Immature natural killer cell (primary cell): ENCODE data around the gene NTN4. TPM values are rescaled to one million over a fixed set of nuclear protein-coding genes. Genes with fewer than 3 reads are reported as not detected.
A peak's percentile ranks its signal among the peaks of the same experiment; 100 is the strongest.
"Not testable (repeated sequence)": the region's sequence is repeated elsewhere in the genome, so short reads cannot be mapped to it uniquely, and the experiment has no call there.

ENCODE experiments used
- DNase-seq, 3 donors: peaks; one replicate each; pipeline ENCODE4 v3.0.0; 2022; ENCODE audit warnings: mixed read lengths in 1 of 3
- H3K27ac Mint-ChIP-seq, 6 donors: one replicate each; pipeline ENCODE4 v1.8.0; 2020; ENCODE audit warnings: mixed read lengths in 6 of 6, mild to moderate bottlenecking in 5 of 6, inconsistent platforms in 4 of 6, moderate library complexity in 3 of 6
- H3K27me3 Mint-ChIP-seq, 3 donors: one replicate each; pipeline ENCODE4 v1.8.0; 2020 to 2021; ENCODE audit warnings: low read depth in 3 of 3, mild to moderate bottlenecking in 3 of 3, mixed read lengths in 3 of 3, moderate library complexity in 3 of 3, inconsistent platforms in 1 of 3
- H3K36me3 Mint-ChIP-seq, 3 donors: one replicate each; pipeline ENCODE4 v1.8.0; 2020; ENCODE audit warnings: mixed read lengths in 3 of 3, inconsistent platforms in 2 of 3, mild to moderate bottlenecking in 2 of 3
- H3K4me1 Mint-ChIP-seq, 2 donors: one replicate each; pipeline ENCODE4 v1.8.0; 2020; ENCODE audit warnings: inconsistent platforms in 2 of 2, mild to moderate bottlenecking in 2 of 2, mixed read lengths in 2 of 2, moderate library complexity in 1 of 2
- H3K4me3 Mint-ChIP-seq, 5 donors: one replicate each; pipeline ENCODE4 v1.8.0; 2020; ENCODE audit warnings: mild to moderate bottlenecking in 5 of 5, mixed read lengths in 5 of 5, inconsistent platforms in 3 of 5, moderate library complexity in 3 of 5
- H3K9me3 Mint-ChIP-seq, 6 donors: one replicate each; pipeline ENCODE4 v1.8.0; 2020; ENCODE audit warnings: mild to moderate bottlenecking in 6 of 6, mixed read lengths in 6 of 6, inconsistent platforms in 4 of 6, moderate library complexity in 3 of 6
- polyA plus RNA-seq, 3 donors: library from polyadenylated mRNA; unstranded; fragments of 300-500 nt; fragmentation: Illumina TruSeq; gene quantifications; one replicate each; pipeline ENCODE4 v1.2.3, GENCODE V29; 2021

NTN4 gene
- polyA plus RNA-seq, result not detected

GRCh38 chr12:95790033-95790916 lies at the start of gene NTN4:
Gene NTN4 (minus strand): TSS chr12:95790764. CDS start chr12:95790309, 455 bp downstream.
- Mint-ChIP-seq H3K9me3 (no peaks in the 10 kb centered on the region), H3K36me3 (no peaks in the 10 kb centered on the region), H3K4me1 (peaks cover 6 to 12% of the 10 kb centered on the region in 2 donors), H3K27ac (peak within 1 kb of the TSS in 2 of 6 donors; percentile 40 to 76), H3K4me3 (peak within 1 kb of the TSS; percentile 72 to 84 (median 79)), H3K27me3 (peaks cover 12 to 21% (median 15%) of the 10 kb centered on the region in 3 donors)
- DNase-seq, result peak in 2 of 3 donors; percentile 10 to 45

GRCh38 chr12:95838125-95838524 lies 47.6 kb upstream of the NTN4 start:
- Mint-ChIP-seq H3K27me3 (peaks cover 7 to 13% (median 7%) of the 10 kb centered on the region in 3 donors), H3K9me3 (no peaks in the 10 kb centered on the region), H3K4me3 (no peak overlapping the region), H3K4me1 (no peaks in the 10 kb centered on the region), H3K36me3 (no peaks in the 10 kb centered on the region), H3K27ac (peak overlapping the region in 1 of 6 donors; percentile 13)
- DNase-seq, result no peak

- no peaks in the 10 kb centered on the region for H3K36me3 Mint-ChIP-seq
- peaks cover 6 to 15% (median 7%) of the 10 kb centered on the region in 3 donors for H3K27me3 Mint-ChIP-seq
- H3K4me3 Mint-ChIP-seq, result no peak overlapping the region
- DNase-seq, result no peak
- H3K9me3 Mint-ChIP-seq, result no peaks in the 10 kb centered on the region
- no peak overlapping the region for H3K27ac Mint-ChIP-seq
- no peaks in the 10 kb centered on the region for H3K4me1 Mint-ChIP-seq
Observed at GRCh38 chr12:95837240-95838038, 46.9 kb upstream of the NTN4 start.

GRCh38 chr12:95836630-95837239 lies 46.2 kb upstream of the NTN4 start:
- Mint-ChIP-seq H3K9me3 (no peaks in the 10 kb centered on the region), H3K27ac (peak overlapping the region in 1 of 6 donors; percentile 37), H3K36me3 (no peaks in the 10 kb centered on the region), H3K27me3 (peaks cover 7 to 20% (median 10%) of the 10 kb centered on the region in 3 donors), H3K4me3 (no peak overlapping the region), H3K4me1 (no peaks in the 10 kb centered on the region)
- DNase-seq, result no peak

GRCh38 chr12:95836185-95836609 lies 45.6 kb upstream of the NTN4 start:
- peaks cover 7 to 20% (median 10%) of the 10 kb centered on the region in 3 donors for H3K27me3 Mint-ChIP-seq
- H3K4me1 Mint-ChIP-seq, result no peaks in the 10 kb centered on the region
- DNase-seq, result no peak
- H3K36me3 Mint-ChIP-seq, result no peaks in the 10 kb centered on the region
- H3K27ac Mint-ChIP-seq, result no peak overlapping the region
- H3K9me3 Mint-ChIP-seq, result no peaks in the 10 kb centered on the region
- H3K4me3 Mint-ChIP-seq, result no peak overlapping the region

GRCh38 chr12:95834572-95834971 lies 44.0 kb upstream of the NTN4 start:
- no peak overlapping the region for H3K27ac Mint-ChIP-seq
- DNase-seq, result no peak
- no peaks in the 10 kb centered on the region for H3K4me1 Mint-ChIP-seq
- peaks cover 7 to 20% (median 10%) of the 10 kb centered on the region in 3 donors for H3K27me3 Mint-ChIP-seq
- H3K36me3 Mint-ChIP-seq, result no peaks in the 10 kb centered on the region
- H3K4me3 Mint-ChIP-seq, result no peak overlapping the region
- H3K9me3 Mint-ChIP-seq, result no peaks in the 10 kb centered on the region

- no peak overlapping the region for H3K4me3 Mint-ChIP-seq
- no peak overlapping the region for H3K27ac Mint-ChIP-seq
- DNase-seq, result no peak
- no peaks in the 10 kb centered on the region for H3K4me1 Mint-ChIP-seq
- H3K9me3 Mint-ChIP-seq, result no peaks in the 10 kb centered on the region
- H3K36me3 Mint-ChIP-seq, result no peaks in the 10 kb centered on the region
- H3K27me3 Mint-ChIP-seq, result peaks cover 0 to 11% (median 9%) of the 10 kb centered on the region in 3 donors
Observed at GRCh38 chr12:95830335-95831089, 39.9 kb upstream of the NTN4 start.

GRCh38 chr12:95829395-95829794 lies 38.8 kb upstream of the NTN4 start:
- Mint-ChIP-seq H3K36me3 (no peaks in the 10 kb centered on the region), H3K27me3 (peaks cover 0 to 11% (median 6%) of the 10 kb centered on the region in 3 donors), H3K4me3 (no peak overlapping the region), H3K4me1 (no peaks in the 10 kb centered on the region), H3K27ac (no peak overlapping the region), H3K9me3 (no peaks in the 10 kb centered on the region)
- DNase-seq, result no peak

- H3K36me3 Mint-ChIP-seq, result peaks cover 0 to 4% (median 0%) of the 10 kb centered on the region in 3 donors
- no peak overlapping the region for H3K27ac Mint-ChIP-seq
- H3K9me3 Mint-ChIP-seq, result no peaks in the 10 kb centered on the region
- H3K27me3 Mint-ChIP-seq, result peaks cover 3% of the 10 kb centered on the region in 3 donors
- no peaks in the 10 kb centered on the region for H3K4me1 Mint-ChIP-seq
- DNase-seq, result no peak
- no peak overlapping the region for H3K4me3 Mint-ChIP-seq
Observed at GRCh38 chr12:95820096-95820703, 29.6 kb upstream of the NTN4 start.

GRCh38 chr12:95815632-95816212 lies 25.2 kb upstream of the NTN4 start:
- Mint-ChIP-seq H3K9me3 (peaks cover 0 to 3% (median 0%) of the 10 kb centered on the region in 6 donors), H3K4me1 (no peaks in the 10 kb centered on the region), H3K27ac (no peak overlapping the region), H3K4me3 (no peak overlapping the region), H3K36me3 (peaks cover 0 to 4% (median 0%) of the 10 kb centered on the region in 3 donors), H3K27me3 (peaks cover 0 to 3% (median 2%) of the 10 kb centered on the region in 3 donors)
- DNase-seq, result peak in 1 of 3 donors; percentile 30

GRCh38 chr12:95812155-95812554 lies 21.6 kb upstream of the NTN4 start:
- not testable (repeated sequence) for H3K9me3 Mint-ChIP-seq, H3K4me3 Mint-ChIP-seq, H3K27me3 Mint-ChIP-seq, H3K27ac Mint-ChIP-seq, H3K36me3 Mint-ChIP-seq, DNase-seq, H3K4me1 Mint-ChIP-seq

GRCh38 chr12:95810411-95810810 lies 19.8 kb upstream of the NTN4 start:
- DNase-seq, result no peak

More at GRCh38 chr12:95810411-95810810, 19.8 kb upstream of the NTN4 start:
- Mint-ChIP-seq H3K4me1 (peaks cover 5 to 6% of the 10 kb centered on the region in 2 donors), H3K4me3 (no peak overlapping the region), H3K36me3 (no peaks in the 10 kb centered on the region), H3K27ac (no peak overlapping the region), H3K27me3 (peaks cover 3 to 4% (median 3%) of the 10 kb centered on the region in 3 donors), H3K9me3 (peaks cover 0 to 3% (median 0%) of the 10 kb centered on the region in 6 donors)
